Mammary epithelial cell (primary cell): Measurements from ENCODE around the gene RPL37.

Experiments
- EZH2 ChIP-seq: IDR thresholded peaks from 2 replicates; pipeline ENCODE4 v1.6.1; 2012; ENCODE audit warnings: low read length, inconsistent platforms, borderline replicate concordance
- TF ChIP-seq, protein P1 (sequence below), 2 donors: IDR thresholded peaks in 1 of 2; conservative IDR thresholded peaks in 1 of 2; 2 replicates each; pipeline ENCODE4 v1.5.1; 2011 to 2012; ENCODE audit warnings: inconsistent platforms in 2 of 2, low read length in 2 of 2, mild to moderate bottlenecking in 2 of 2, control low read depth in 1 of 2, low read depth in 1 of 2; ENCODE audit not compliant: insufficient read depth in 1 of 2; ENCODE audit errors: extremely low read depth in 1 of 2

DNA sequence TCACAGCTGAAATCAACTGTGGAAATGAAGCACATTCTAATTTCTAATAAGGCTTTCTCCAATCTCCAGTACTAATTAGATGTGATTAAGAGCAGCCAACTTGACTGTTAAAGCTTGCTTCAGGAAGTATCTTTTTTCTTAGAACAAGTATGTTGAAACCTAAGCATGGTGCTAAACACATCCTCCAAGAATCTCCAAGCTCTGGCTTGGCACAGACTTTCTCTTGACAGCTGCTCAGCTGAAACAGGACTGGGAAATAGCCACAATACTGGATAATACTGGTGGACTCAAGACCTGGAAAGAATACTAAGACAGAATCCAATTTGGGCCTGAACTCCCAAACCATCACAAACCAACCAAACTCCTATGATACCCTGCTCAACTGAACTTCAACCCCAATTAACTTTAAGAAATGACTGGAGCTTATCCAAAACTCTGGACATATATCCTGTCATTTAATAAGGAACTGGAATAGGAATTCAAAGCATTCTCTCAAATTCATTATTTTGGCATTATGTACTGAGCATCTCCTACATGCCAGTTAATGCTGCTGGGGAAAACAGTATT lies 53.1 kb downstream of the RPL37 start:
- TF ChIP-seq, protein P1, sequence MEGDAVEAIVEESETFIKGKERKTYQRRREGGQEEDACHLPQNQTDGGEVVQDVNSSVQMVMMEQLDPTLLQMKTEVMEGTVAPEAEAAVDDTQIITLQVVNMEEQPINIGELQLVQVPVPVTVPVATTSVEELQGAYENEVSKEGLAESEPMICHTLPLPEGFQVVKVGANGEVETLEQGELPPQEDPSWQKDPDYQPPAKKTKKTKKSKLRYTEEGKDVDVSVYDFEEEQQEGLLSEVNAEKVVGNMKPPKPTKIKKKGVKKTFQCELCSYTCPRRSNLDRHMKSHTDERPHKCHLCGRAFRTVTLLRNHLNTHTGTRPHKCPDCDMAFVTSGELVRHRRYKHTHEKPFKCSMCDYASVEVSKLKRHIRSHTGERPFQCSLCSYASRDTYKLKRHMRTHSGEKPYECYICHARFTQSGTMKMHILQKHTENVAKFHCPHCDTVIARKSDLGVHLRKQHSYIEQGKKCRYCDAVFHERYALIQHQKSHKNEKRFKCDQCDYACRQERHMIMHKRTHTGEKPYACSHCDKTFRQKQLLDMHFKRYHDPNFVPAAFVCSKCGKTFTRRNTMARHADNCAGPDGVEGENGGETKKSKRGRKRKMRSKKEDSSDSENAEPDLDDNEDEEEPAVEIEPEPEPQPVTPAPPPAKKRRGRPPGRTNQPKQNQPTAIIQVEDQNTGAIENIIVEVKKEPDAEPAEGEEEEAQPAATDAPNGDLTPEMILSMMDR (conservative IDR thresholded peaks at IDR 0.05 in 1 of 2, IDR thresholded peaks at IDR 0.05 in 1 of 2; ENCODE audit: extremely low read depth in 1 of 2, insufficient read depth in 1 of 2, low read depth in 1 of 2, low read length in 2 of 2), result no peak
- no peak for TF ChIP-seq EZH2
